HG03280 (cell line): ENCODE results near the gene BUD31.
A peak's percentile ranks its signal among the peaks of the same experiment; 100 is the strongest.
"Not testable (repeated sequence)": the region's sequence is repeated elsewhere in the genome, so short reads cannot be mapped to it uniquely, and the experiment has no call there.

Source experiments
- ATAC-seq: cut with Tn5 transposase; IDR thresholded peaks from one replicate; pipeline ENCODE4 v1.9.1; 2021; ENCODE audit warnings: mild to moderate bottlenecking, moderate library complexity; ENCODE audit not compliant: unreplicated experiment

BUD31 gene

DNA sequence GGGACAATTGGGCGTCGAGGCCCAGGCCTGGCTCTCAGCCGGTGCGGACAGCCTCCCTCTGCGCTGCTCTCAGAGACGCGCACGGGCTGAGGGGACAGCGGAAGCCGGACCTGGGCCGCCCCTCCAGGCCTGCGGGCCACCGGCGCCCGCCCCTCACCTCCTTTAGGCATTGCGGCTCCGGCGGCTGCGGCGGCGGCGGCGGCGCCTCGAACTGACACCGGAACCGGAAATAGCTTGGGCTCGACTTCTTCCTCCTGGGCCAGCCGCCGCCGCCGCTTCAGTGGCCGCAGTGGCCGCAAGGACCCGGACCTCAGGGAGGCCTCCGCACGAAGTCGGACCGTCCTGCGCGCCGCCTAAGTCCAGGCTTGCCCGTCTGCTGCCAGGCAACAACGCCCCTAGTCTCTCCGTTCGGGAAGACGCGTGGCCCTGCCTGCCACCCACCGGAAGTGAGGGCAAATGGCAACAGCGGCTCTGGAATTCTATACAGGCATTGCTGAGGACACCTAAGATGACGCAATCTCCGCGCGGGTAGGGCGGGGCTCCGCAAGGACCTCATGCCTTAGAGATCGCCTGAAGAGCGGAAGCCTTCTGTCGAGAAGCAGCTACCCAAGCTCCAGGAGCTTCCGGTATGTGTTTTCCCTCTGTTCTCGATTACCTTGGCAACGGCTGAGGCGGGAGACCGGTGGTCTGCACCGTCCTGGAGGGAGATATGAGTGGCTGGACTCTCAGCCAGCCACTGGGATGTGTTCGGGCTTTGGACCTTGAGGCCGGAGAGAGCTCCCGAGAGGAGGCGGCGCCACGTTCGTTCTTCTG is at the start of gene BUD31, which contains the start of gene PDAP1:
TSS of gene BUD31 (plus strand) at position 591 of the 813 bp plus-strand sequence. CDS start 2,124 bp downstream, outside the sequence.
TSS of gene PDAP1 (minus strand) at position 219 of the 813 bp plus-strand sequence. CDS start at position 170, 49 bp downstream.
- peak; percentile 74 for ATAC-seq

DNA sequence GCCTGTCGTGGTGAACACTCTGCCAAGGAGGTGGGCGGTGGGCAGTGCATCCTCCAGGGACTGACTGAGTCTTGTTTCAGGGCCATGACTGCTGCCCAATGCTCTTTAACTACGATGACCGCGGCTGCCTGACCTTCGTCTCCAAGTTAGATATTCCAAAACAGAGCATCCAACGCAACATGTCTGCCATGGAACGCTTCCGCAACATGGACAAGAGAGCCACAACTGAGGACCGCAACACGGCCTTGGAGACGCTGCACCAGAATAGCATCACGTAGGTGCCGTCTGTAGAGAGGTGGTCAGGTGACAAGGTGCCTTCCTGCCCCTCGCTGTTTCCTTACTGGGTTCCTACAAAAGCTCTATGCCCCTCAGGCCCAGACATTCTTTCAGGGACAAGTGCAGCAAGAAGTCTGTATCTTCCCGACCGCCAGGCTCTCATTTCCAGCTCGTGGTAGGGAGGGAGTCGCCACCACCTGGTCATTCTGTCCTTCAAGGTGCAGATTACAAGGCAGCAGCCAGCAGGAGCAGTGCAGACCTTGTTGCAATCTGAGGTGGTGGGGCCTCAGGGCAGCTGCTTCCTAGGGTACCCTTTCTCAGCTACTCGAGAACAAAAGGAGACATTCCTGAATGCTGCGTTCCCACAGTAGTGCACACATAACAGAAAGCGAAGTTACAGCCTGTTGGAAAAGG is 49.2 kb upstream of the BUD31 start:
- no peak for ATAC-seq

DNA sequence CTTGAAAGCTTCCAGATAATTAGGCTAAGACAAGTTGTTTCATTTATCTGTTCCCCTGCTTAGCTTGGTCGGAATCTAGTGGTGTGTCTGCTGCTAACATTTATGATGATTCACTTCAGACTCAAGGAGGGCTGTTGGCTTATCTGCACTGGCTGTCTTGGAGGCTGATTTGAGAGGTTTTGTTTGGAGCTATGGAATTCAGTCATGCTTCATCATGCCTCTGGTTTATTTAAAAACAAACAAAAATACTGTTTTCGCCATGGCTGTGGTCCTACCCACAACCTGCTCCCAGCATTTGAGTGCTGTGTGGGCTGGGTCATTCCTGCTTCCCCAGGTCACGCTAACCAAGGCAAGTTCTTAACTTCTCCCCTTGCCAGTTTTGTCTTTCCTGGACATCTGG is 46.0 kb upstream of the BUD31 start:
- ATAC-seq, result no peak

DNA sequence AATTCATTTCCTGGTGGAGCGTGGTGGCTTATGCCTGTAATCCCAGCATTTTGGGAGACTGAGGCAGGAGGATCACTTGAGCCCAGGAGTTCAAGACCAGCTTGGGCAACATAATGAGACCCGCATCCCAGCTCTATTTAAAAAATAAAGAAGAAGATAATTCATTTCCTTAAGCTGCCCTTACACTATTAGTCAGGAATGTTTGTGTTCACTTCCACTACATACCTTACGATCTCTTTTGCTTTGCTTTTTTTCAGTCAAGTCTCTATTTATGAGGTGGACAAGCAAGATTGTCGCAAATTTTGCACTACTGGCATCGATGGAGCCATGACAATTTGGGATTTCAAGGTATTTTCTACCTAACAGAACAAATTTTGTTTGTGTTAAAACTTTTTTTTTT is 45.5 kb upstream of the BUD31 start:
- no peak for ATAC-seq

DNA sequence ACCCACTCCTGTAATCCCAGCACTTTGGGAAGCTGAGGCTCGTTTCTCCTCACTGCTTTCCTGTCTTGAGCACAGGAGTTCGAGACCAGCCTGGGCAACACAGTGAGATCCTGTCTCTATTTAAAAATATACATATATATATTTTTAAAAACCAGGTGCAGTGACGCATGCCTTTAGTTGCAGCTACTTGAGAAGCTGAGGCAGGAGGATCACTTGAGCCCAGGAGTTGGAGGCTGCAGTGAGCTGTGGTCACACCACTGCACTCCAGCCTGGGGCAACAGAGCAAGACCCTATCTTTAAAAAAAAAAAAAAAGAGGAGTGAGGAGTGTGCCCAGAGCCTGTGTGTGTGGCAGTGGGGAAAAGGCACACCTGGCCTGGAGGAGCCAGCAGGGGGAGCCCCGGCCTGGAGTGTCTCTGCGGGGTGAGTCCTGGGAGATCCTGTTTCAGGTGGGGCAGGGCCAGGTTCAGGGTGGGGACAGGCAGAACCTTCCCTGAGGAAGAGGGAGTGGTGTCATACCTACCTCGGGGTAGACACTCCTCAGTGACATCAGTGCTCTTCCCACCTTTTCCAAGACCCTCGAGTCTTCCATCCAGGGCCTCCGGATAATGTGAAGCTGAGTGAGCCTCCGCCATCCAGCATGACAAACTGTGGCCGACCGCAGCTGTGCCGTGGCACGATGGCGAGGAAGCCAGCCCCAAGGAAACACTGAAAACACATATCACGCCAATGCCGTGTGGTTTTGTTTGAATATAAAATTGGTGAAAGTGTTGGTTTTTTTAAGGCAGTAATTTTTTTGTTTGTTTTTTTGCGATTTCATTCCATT is 43.2 kb upstream of the BUD31 start:
- ATAC-seq, result no peak

DNA sequence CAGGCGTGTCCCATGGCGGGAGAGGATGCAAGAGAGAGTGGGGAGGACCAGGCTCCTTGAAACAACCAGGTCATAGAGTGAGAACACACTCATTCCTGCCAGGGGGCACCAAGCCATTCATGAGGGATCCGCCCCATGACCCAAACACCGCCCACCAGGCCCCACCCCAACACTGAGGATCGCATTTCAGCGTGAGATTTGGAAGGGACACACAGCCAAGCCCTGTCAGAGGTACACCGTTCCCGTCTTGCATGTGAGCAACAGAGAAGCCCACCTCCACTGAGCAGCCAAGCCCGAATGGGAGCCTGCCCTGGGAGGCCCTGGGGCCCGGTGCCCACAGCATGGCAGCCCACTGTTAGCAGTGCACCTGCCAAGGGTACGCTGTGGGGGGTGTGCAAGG is 42.1 kb upstream of the BUD31 start:
- no peak for ATAC-seq

DNA sequence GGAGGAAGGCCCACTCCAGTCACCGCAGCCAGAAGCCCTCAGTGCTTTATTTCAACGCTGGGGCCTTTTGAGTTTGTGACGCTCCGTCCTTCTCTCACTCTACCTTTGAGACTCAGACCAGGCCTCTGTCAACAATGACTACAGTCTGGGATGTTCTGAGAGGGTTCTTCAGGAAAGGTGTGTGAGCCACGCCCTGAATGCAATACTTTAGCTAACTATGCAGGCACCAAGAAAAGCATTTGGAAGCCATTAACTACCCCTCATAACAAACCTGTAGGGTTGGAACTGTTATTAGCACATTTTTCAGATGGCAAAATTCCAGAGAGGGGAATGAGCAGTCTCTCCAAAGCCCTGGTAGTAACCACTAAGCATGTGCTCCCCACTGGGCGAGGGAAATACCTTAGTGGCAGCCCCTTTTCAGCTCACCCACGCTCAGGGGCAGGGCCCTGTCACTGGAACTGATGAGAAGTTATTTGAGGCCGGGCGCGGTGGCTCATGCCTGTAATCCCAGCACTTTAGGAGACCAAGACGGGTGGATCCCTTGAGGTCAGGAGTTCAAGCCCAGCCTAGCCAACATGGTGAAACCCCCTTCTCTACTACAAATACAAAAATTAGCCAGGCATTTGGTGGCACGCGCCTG is 39.9 kb upstream of the BUD31 start:
- no peak for ATAC-seq

DNA sequence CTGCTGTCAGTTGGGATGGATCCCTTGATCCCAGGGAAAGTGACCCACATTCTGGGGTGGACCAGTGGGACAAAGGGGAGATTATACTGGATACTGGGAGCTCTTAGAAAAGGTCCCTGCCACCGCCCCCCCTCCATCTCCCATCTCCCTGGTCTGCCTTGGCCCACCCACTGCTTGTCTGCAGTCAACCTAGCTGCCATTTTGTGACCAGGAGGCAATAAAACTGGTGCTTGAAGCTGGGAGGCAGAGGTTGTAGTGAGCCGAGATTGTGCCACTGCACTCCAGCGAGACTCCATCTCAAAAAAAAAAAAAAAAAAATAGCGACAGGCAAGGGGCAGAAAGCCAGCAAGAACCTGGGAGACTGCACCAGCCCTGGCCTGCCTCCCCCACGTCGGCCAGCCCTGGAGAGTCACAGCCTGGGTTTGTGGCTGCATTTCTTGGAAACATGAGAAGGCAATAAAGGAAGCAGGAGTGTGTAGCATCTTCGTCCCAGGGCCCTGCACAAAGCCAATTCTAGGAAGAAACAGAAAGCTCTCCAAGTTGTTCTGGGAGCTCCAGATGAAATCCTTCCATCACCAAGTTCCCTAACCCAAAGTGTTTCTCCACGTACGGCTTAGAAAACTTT is 38.9 kb upstream of the BUD31 start:
- ATAC-seq, result no peak

DNA sequence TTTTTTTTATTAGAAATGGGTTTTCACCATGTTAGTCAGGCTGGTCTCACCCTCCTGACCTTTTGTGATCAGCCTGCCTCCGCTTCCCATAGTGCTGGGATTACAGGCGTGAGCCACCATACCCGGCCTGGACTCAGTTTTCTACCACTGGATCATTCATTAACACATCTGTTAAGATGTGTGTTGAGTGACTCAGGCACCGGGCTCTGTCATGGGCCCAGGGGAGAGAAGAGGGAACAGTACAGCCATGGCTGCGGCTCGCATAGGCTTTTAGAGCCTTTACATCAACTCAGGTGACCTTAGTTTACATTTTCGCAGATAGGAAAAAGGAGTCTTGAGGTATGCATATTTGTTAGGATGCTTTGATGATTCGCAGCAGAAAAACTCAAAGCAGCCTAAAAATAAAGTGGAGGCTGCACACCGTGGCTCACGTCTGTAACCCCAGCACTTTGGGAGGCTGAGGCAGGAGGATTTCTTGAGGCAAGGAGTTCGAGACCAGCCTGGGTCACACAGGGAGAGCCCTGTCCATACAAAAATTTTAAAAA is 37.3 kb upstream of the BUD31 start:
- no peak for ATAC-seq

DNA sequence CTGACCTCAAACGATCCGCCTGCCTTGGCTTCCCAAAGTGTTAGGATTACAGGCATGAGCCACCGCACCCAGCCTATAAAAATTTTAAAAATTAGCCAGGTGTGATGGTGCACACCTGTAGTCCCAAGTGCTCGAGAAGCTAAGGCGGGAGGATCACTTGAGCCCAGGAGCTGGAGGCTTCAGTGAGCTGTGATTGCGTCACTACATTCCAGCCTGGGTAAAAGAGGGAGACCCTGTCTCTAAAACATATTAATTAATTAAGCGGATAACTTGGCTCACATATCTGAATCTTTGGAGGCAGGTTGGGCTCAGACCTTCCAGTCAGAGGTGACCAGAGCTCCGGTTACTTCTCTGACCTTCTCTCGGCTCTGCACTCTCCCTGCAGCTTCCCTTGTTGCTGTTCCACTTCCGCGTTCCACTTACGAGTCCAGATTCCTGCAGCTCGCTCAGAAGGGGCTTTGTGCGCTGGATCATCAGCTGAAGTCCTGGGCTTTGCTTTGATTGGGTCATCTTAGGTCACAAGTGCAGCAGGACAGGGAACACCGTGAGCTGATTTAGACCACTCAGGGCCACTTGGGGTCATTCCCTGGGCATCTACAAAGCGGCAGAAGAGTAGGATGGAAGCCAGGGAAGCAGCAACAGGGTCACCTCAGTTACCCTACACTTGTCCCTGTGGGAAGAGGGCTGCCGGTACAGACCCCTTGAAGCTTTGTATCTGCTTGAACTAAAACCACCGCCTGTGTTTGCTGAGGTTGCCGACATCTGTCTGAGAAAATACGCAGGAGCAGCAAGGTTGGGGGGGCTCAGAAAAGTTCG is 36.3 kb upstream of the BUD31 start:
- ATAC-seq, result no peak

DNA sequence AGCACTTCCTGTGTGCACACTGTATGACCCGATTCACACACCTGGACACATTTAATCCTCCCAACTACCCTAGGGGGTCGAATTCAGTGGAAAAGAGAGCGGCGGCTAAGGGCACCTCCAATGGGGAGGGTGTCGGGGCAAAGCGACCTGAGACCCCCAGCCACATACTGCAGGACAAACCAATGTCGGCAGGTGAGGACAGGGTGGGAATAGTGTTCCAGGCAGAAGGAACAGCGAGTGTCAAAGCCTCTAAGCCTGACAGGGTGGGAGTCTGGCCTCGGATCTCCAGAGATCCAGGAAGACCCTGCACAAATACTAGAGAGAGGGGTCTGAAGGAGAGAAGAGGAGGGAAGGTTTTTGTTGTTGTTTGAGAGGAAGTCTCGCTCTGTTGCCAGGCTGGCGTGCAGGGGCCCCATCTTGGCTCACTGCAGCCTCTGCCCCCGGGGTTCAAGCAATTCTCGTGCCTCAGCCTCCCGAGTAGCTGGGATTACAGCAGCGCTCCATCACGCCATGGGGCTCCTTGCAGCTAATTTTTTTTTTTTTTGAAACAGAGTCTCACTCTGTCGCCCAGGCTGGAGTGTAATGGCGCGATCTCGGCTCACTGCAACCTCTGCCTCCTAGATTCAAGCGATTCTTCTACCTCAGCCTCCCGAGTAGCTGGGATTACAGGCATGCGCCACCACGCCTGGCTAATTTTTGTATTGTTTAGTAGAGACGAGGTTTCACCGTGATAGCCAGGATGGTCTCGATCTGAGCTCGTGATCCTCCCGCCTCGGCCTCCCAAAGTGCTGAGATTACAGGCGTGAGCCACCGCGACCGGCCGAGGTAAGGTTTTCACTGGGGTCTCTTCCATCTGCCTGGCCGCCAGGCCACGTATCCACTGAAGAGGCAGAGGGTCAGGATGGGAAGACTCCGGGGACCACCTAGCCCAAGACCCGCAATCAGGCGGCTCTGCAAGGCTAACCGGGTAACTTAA is 35.4 kb upstream of the BUD31 start:
- ATAC-seq, result no peak

DNA sequence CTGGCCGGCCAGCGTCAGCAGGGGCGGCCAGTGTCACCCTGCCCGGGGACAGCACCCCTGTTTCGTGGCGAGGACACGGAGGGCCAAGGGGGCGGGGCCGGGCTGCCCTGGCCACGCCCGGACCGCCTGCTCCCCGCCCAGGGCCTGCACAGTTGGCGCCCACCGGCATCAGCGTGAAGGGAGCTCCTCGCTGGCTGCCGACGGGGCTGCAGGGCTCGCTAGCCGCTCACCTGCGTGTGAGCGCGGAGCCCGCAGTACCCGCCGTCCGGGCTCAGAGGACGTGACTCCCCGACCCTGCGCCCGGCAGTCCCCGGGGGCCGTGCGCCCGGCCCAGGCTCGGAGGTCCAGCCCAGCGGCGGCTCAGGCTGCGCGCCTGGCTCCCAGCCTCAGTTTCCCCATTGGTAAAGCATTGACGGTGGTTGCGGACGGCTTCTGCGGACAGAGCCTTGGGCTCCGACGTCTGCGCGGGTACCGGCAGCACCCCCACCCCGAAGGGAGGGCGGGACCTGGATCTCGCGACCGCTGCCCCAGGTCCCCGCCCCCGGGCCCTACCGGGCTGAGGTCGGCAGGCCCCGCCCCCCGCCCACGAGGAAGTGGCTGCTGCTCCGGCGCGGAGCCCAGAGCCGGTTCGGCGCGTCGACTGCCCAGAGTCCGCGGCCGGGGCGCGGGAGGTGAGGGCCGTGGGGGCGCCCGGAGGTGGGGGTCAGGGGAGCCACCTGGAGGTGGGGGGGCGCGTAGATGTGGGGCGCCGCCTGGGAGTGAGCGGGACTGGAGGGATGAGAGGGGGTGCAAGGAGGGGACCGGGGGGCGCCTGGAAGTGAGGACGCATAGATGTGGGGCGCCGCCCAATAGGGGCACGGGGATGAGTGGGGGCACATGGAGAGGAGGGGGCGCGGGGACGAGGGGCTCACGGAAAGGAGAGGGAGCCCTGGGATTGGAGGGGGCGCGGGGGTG is 34.4 kb upstream of the BUD31 start, which contains the start of gene ARPC1B:
TSS of gene ARPC1B (plus strand) at position 620 of the 954 bp plus-strand sequence. CDS start 10,985 bp downstream, outside the sequence.
- peak; percentile 61 for ATAC-seq

DNA sequence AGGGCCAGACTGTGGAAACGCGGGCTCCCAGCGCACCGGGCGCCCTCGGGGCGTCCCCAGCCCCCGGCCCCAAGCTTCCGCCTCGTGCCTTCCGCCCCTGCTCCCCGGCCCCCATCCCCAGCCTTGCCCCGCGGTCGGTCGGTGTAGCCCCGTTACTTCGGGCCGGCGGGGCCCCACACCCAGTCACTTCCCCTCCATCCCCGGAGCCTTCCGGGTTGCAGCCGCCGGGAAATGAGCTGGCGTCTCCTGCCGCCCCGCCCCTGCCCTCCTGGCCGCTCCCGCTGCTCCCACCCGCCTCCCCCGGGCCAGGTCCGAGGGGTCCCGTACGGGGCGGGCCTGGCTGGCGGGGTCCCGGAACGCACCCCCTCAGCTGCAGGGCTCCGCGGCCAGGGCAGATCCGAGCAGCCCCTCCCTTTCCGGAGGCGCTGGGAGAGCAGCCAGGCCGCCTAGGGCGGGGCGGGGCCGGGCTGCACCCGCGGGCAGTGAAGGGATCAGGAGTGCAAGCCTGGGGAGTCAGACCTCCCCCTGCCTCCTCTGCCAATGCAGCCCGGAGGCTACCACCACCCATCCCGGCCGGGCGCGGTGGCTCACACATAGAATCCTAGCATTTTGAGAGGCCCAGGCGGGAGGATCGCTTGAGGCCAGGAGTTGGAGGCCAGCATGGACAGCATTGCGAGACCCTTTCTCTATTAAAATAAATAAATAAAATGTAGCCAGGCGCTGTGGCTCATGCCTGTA is 33.5 kb upstream of the BUD31 start:
- peak; percentile 44 for ATAC-seq

DNA sequence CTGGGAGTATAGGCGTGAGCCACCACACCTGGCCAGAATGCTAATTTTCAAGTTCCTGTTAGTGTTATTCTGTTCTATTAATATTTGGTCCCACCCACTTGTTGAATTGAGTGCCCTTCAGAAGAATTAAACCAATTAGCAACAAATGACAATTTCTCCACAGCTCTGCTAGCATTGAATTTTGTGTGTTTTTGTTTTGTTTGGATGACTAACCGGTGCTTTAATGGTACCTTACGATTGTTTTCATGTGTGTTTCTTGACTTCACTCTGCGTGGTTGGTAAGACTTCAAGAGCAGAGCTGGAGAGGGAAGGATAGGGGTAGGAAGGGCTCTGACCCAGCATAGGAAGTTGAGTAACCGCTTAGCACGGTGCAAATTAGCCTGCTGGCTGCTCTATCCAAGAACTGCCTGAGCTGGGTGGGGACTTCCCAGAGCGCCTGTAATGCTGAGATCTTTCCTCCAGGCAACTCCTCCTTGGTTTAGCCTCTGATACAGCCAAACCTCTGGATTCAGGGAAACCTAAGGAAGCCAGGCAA is 29.7 kb upstream of the BUD31 start:
- ATAC-seq, result no peak

DNA sequence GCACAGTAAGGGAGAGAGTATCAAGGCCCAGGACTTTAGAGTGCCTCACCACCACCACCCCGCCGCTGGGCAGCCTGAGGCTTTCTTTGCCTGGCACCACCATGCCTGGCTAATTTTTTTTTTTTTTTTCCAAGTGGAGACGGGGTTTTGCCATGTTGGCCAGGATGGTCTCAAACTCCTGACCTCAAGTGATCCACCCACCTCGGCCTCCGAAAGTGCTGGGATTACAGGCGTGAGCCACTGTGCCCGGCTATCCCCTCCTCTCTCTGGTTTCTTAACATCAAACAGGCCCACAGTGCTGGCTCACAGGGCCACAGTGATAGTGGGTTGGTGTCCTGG is 29.1 kb upstream of the BUD31 start:
- not testable (repeated sequence) for ATAC-seq
